Caco-2 (cell line): Measurements from ENCODE around the gene EXT2. TPM values are rescaled to one million over a fixed set of nuclear protein-coding genes. Genes with fewer than 3 reads are reported as not detected.

Experiments used
- BruUV-seq: library from RNA; stranded (reverse); fragments of 400-500 nt; replicated peaks from 2 replicates; lab custom pipeline; 2021; lab: Mats Ljungman, UMichigan
- CTCF ChIA-PET: fragments of 300-600 bp; sonication (Branson Sonifier 250); formaldehyde crosslinking; loops from one replicate; lab custom pipeline; 2022; ENCODE audit warnings: antibody characterized with exemption; lab: Charles Lee
- POLR2A ChIA-PET: fragments of 300-600 bp; sonication (Branson Sonifier 250); formaldehyde crosslinking; loops from one replicate; lab custom pipeline; 2022; ENCODE audit warnings: antibody characterized with exemption; lab: Charles Lee
- DNase-seq, 2 experiments: peaks; one replicate each; pipeline versions ENCODE4 v3.0.0 to v3.0.0-alpha.2; 2020 to 2022
- H3K27me3 ChIP-seq: replicated peaks from 2 replicates; pipeline ENCODE4 v1.6.0; 2011; ENCODE audit warnings: low read length; ENCODE audit not compliant: control insufficient read depth, insufficient read depth
- H3K36me3 ChIP-seq: 2 replicates; pipeline ENCODE4 v1.5.1; 2011; ENCODE audit warnings: low read length; ENCODE audit not compliant: control insufficient read depth, insufficient read depth
- H3K4me1 ChIP-seq: fragments of 250-450 bp; sonication (Bioruptor Pico); 2 replicates; pipeline ENCODE4 v1.5.1; 2020; ENCODE audit warnings: mild to moderate bottlenecking
- H3K4me3 ChIP-seq: 2 replicates; pipeline ENCODE4 v1.5.1; 2011; ENCODE audit warnings: low read depth, mild to moderate bottlenecking, control low read depth, low read length
- H3K9me3 ChIP-seq: fragments of 250-450 bp; sonication (Bioruptor Pico); 2 replicates; pipeline ENCODE4 v1.5.1; 2020; ENCODE audit warnings: mild to moderate bottlenecking, moderate library complexity
- H3K27ac Mint-ChIP-seq: one replicate; pipeline ENCODE4 v1.8.0; 2022; ENCODE audit warnings: mixed read lengths; ENCODE audit not compliant: unreplicated experiment
- H3K27me3 Mint-ChIP-seq: one replicate; pipeline ENCODE4 v1.8.0; 2022; ENCODE audit warnings: mixed read lengths; ENCODE audit not compliant: insufficient read depth, unreplicated experiment
- H3K36me3 Mint-ChIP-seq: one replicate; pipeline ENCODE4 v1.8.0; 2022; ENCODE audit warnings: mild to moderate bottlenecking, mixed read lengths; ENCODE audit not compliant: insufficient read depth, unreplicated experiment
- H3K4me1 Mint-ChIP-seq: one replicate; pipeline ENCODE4 v1.8.0; 2022; ENCODE audit warnings: low read depth, mixed read lengths; ENCODE audit not compliant: unreplicated experiment
- H3K4me3 Mint-ChIP-seq: one replicate; pipeline ENCODE4 v1.8.0; 2022; ENCODE audit warnings: mild to moderate bottlenecking, moderate library complexity, mixed read lengths; ENCODE audit not compliant: unreplicated experiment
- H3K9me3 Mint-ChIP-seq: one replicate; pipeline ENCODE4 v1.8.0; 2022; ENCODE audit warnings: mixed read lengths; ENCODE audit not compliant: unreplicated experiment
- intact Hi-C: fragments of 100-400 bp; cut with micrococcal nuclease; formaldehyde crosslinking; loops from one replicate; pipeline ENCODE4 v1.10.0; 2022; ENCODE audit not compliant: unreplicated experiment
- total RNA-seq: library from RNA; stranded (reverse); gene quantifications from 2 replicates; pipeline ENCODE4 v1.2.3, GENCODE V29; 2022
- TF ChIP-seq, protein P1 (sequence below), 2 experiments: fragments of 200-600 bp in 1 of 2; IDR thresholded peaks; 1 replicate in 1 of 2; 2 replicates in 1 of 2; pipeline versions ENCODE4 v1.5.1 to v1.8.0; 2011 to 2022; ENCODE audit warnings: antibody characterized with exemption in 1 of 2, control low read depth in 1 of 2, inconsistent platforms in 1 of 2, low read depth in 1 of 2, low read length in 1 of 2, mild to moderate bottlenecking in 1 of 2, moderate library complexity in 1 of 2; ENCODE audit not compliant: insufficient read depth in 1 of 2, severe bottlenecking in 1 of 2, unreplicated experiment in 1 of 2

Gene EXT2
- total RNA-seq, 1 experiment from 2014 or later = 83.3 TPM

DNA sequence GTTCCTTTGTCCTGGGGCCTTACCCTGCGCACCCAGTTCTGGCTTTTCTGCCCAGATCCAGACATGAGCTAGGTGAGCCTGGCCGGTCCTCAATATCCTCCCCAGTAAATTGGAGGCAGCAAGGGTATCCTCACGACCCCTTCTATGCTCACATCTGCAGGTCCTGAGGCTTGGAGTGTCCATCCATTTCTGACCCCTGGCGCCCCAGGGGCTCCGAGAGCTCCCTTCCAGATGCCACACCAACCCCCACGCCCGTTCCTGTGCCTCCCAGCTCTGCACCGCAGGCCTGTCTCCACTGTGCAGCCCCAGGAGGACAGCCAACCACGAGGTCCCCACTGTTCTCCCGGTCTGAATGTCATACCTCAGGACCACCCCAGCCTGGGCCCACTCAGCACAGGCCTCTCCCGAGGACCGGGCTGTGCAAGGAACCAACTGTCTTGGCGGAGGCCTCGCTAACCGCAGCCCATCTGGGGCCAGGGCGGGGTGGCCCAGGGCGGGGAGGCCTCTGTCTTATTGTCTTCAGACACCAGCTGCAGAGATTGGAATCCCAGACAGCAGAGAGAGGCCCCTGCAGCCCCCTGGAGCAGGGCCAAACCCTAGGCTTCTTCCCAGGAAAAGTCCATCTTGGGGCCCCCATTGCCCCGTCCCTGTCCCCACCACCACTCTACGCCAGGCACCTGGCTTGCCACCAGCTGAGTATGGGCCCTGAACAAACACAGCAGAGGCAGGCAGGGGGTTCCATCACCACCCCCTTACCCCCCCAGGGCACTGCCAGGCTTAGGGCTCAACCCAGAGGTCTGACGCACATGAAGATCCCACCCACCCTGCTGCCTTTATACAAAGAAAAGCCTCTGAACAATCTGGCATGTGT, 175.2 kb downstream of the EXT2 start:
- H3K9me3 Mint-ChIP-seq = no peaks in the 10 kb centered on the region
- no peak overlapping the region for H3K4me3 ChIP-seq
- POLR2A ChIA-PET = no interaction called here
- H3K27me3 ChIP-seq = no peaks in the 10 kb centered on the region
- no peaks in the 10 kb centered on the region for H3K27me3 Mint-ChIP-seq
- H3K4me1 Mint-ChIP-seq = no peaks in the 10 kb centered on the region
- H3K27ac Mint-ChIP-seq = no peak overlapping the region
- no peaks in the 10 kb centered on the region for H3K36me3 ChIP-seq
- TF ChIP-seq, protein P1, sequence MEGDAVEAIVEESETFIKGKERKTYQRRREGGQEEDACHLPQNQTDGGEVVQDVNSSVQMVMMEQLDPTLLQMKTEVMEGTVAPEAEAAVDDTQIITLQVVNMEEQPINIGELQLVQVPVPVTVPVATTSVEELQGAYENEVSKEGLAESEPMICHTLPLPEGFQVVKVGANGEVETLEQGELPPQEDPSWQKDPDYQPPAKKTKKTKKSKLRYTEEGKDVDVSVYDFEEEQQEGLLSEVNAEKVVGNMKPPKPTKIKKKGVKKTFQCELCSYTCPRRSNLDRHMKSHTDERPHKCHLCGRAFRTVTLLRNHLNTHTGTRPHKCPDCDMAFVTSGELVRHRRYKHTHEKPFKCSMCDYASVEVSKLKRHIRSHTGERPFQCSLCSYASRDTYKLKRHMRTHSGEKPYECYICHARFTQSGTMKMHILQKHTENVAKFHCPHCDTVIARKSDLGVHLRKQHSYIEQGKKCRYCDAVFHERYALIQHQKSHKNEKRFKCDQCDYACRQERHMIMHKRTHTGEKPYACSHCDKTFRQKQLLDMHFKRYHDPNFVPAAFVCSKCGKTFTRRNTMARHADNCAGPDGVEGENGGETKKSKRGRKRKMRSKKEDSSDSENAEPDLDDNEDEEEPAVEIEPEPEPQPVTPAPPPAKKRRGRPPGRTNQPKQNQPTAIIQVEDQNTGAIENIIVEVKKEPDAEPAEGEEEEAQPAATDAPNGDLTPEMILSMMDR (IDR thresholded peaks at IDR 0.05; ENCODE audit: insufficient read depth in 1 of 2, low read depth in 1 of 2, low read length in 1 of 2, severe bottlenecking in 1 of 2, unreplicated experiment in 1 of 2) = no peak
- intact Hi-C loops = no loop called here
- no TSS peak for BruUV-seq
- no peak for DNase-seq
- H3K36me3 Mint-ChIP-seq = no peaks in the 10 kb centered on the region
- CTCF ChIA-PET = interaction anchor here (1.0 kb wide), 1 partner anchor 18 kb away, joined by 3 read pairs; no protein-coding TSS in a partner anchor
- no peaks in the 10 kb centered on the region for H3K4me1 ChIP-seq
- no peak overlapping the region for H3K4me3 Mint-ChIP-seq
- H3K9me3 ChIP-seq = no peaks in the 10 kb centered on the region

- Histone ChIP-seq H3K4me1 (no peaks in the 10 kb centered on the region), H3K9me3 (no peaks in the 10 kb centered on the region), H3K27me3 (no peaks in the 10 kb centered on the region), H3K36me3 (no peaks in the 10 kb centered on the region), H3K4me3 (no peak overlapping the region)
- no peaks in the 10 kb centered on the region for H3K9me3 Mint-ChIP-seq
- intact Hi-C loops = no loop called here
- ChIA-PET POLR2A (no interaction called here), CTCF (interaction anchor here (1.0 kb wide), 1 partner anchor 17 kb away, joined by 3 read pairs; no protein-coding TSS in a partner anchor)
- no peaks in the 10 kb centered on the region for H3K36me3 Mint-ChIP-seq
- H3K4me1 Mint-ChIP-seq = no peaks in the 10 kb centered on the region
- TF ChIP-seq, protein P1 (IDR thresholded peaks at IDR 0.05; ENCODE audit: insufficient read depth in 1 of 2, low read depth in 1 of 2, low read length in 1 of 2, severe bottlenecking in 1 of 2, unreplicated experiment in 1 of 2) = no peak
- no peak overlapping the region for H3K27ac Mint-ChIP-seq
- H3K4me3 Mint-ChIP-seq = no peak overlapping the region
- H3K27me3 Mint-ChIP-seq = no peaks in the 10 kb centered on the region
- DNase-seq = no peak
- no TSS peak for BruUV-seq
These were observed 175.8 kb downstream of the EXT2 start for GRCh38 chr11:44271286-44271685.

GRCh38 chr11:44274404-44274803, 178.9 kb downstream of the EXT2 start:
- intact Hi-C loops = no loop called here
- H3K27me3 ChIP-seq = no peaks in the 10 kb centered on the region

More at GRCh38 chr11:44274404-44274803, 178.9 kb downstream of the EXT2 start:
- no TSS peak for BruUV-seq
- DNase-seq = no peak
- no peaks in the 10 kb centered on the region for H3K4me1 Mint-ChIP-seq
- no peaks in the 10 kb centered on the region for H3K9me3 ChIP-seq
- H3K27me3 Mint-ChIP-seq = no peaks in the 10 kb centered on the region
- POLR2A ChIA-PET = no interaction called here
- H3K9me3 Mint-ChIP-seq = no peaks in the 10 kb centered on the region
- TF ChIP-seq, protein P1 (IDR thresholded peaks at IDR 0.05; ENCODE audit: insufficient read depth in 1 of 2, low read depth in 1 of 2, low read length in 1 of 2, severe bottlenecking in 1 of 2, unreplicated experiment in 1 of 2) = no peak
- H3K36me3 Mint-ChIP-seq = no peaks in the 10 kb centered on the region
- H3K4me1 ChIP-seq = no peaks in the 10 kb centered on the region
- H3K4me3 ChIP-seq = no peak overlapping the region
- H3K4me3 Mint-ChIP-seq = no peak overlapping the region
- H3K36me3 ChIP-seq = no peaks in the 10 kb centered on the region
- CTCF ChIA-PET = no interaction called here
- H3K27ac Mint-ChIP-seq = no peak overlapping the region
